ENCODE data around the gene GASK1A. TPM values are rescaled to one million over a fixed set of nuclear protein-coding genes. Genes with fewer than 3 reads are reported as not detected.

GASK1A gene
- polyA plus RNA-seq, 1 experiment = 0.78 TPM

GRCh38 chr3:43048470-43048869, 69.4 kb downstream of the GASK1A start:
- H3K27me3 ChIP-seq (ENCODE audit: control insufficient read depth, insufficient read depth, low read length) = no peaks in the 10 kb centered on the region
- no peak for TF ChIP-seq CTCF (IDR thresholded peaks at IDR 0.05; ENCODE audit: insufficient read depth, low read depth, low read length)
- CTCF ChIA-PET = no interaction called here
- POLR2A ChIA-PET = no interaction called here
- no peak for DNase-seq (ENCODE audit: low read depth)
- H3K4me3 ChIP-seq (ENCODE audit: low read depth, low read length) = no peak overlapping the region
- H3K36me3 ChIP-seq (ENCODE audit: control insufficient read depth, insufficient read depth, low read length) = no peaks in the 10 kb centered on the region

DNA sequence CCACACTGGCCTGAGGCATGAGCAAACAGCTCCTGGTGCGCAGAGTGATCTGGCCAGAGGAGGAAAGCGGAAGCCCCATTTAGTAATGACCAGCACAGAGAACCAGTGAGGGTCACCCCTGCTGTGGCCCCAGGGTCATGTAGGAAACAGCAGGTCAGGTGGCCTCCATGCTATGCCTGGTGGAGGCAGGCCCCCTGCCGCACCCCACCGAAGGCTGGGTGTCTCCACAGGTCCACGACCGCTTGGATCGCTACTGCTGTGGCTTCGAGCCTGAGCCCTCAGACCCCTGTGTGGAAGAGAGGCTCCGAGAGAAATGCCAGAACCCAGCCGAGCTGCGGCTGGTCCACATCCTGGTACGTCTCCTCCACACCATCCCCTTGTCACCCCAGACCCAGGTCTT, 74.2 kb downstream of the GASK1A start:
- Histone ChIP-seq H3K36me3 (ENCODE audit: control insufficient read depth, insufficient read depth, low read length) (no peaks in the 10 kb centered on the region), H3K4me3 (ENCODE audit: low read depth, low read length) (no peak overlapping the region), H3K27me3 (ENCODE audit: control insufficient read depth, insufficient read depth, low read length) (no peaks in the 10 kb centered on the region)
- DNase-seq (ENCODE audit: low read depth) = no peak
- TF ChIP-seq CTCF (IDR thresholded peaks at IDR 0.05; ENCODE audit: insufficient read depth, low read depth, low read length) = no peak
- ChIA-PET CTCF (no interaction called here), POLR2A (no interaction called here)

GRCh38 chr3:43054754-43055153, 75.6 kb downstream of the GASK1A start:
- no peak for DNase-seq (ENCODE audit: low read depth)
- CTCF ChIA-PET = no interaction called here
- Histone ChIP-seq H3K4me3 (ENCODE audit: low read depth, low read length) (no peak overlapping the region), H3K27me3 (ENCODE audit: control insufficient read depth, insufficient read depth, low read length) (no peaks in the 10 kb centered on the region), H3K36me3 (ENCODE audit: control insufficient read depth, insufficient read depth, low read length) (no peaks in the 10 kb centered on the region)
- POLR2A ChIA-PET = no interaction called here
- TF ChIP-seq CTCF (IDR thresholded peaks at IDR 0.05; ENCODE audit: insufficient read depth, low read depth, low read length) = no peak

GRCh38 chr3:43055393-43055792, 76.3 kb downstream of the GASK1A start:
- no peak overlapping the region for H3K4me3 ChIP-seq (ENCODE audit: low read depth, low read length)
- ChIA-PET CTCF (no interaction called here), POLR2A (no interaction called here)
- no peak for TF ChIP-seq CTCF (IDR thresholded peaks at IDR 0.05; ENCODE audit: insufficient read depth, low read depth, low read length)
- DNase-seq (ENCODE audit: low read depth) = no peak
- no peaks in the 10 kb centered on the region for H3K36me3 ChIP-seq (ENCODE audit: control insufficient read depth, insufficient read depth, low read length)
- no peaks in the 10 kb centered on the region for H3K27me3 ChIP-seq (ENCODE audit: control insufficient read depth, insufficient read depth, low read length)

- CTCF ChIA-PET = no interaction called here
- Histone ChIP-seq H3K4me3 (ENCODE audit: low read depth, low read length) (no peak overlapping the region), H3K27me3 (ENCODE audit: control insufficient read depth, insufficient read depth, low read length) (no peaks in the 10 kb centered on the region), H3K36me3 (ENCODE audit: control insufficient read depth, insufficient read depth, low read length) (no peaks in the 10 kb centered on the region)
- no peak for TF ChIP-seq CTCF (IDR thresholded peaks at IDR 0.05; ENCODE audit: insufficient read depth, low read depth, low read length)
- no peak for DNase-seq (ENCODE audit: low read depth)
- POLR2A ChIA-PET = no interaction called here
Measured at GRCh38 chr3:43055806-43056770, 77.0 kb downstream of the GASK1A start.
